SK-N-MC (cell line): ENCODE data around the gene KCNQ4.

Experiments
- EZH2 ChIP-seq: fragments of 200-600 bp; sonication (generic); IDR thresholded peaks from one replicate; pipeline ENCODE4 v1.6.1; 2017; ENCODE audit warnings: antibody characterized with exemption
- POLR2AphosphoS5 ChIP-seq: IDR thresholded peaks from 2 replicates; pipeline ENCODE4 v1.6.1; 2012; ENCODE audit warnings: mild to moderate bottlenecking, low read depth, low read length, borderline replicate concordance

DNA sequence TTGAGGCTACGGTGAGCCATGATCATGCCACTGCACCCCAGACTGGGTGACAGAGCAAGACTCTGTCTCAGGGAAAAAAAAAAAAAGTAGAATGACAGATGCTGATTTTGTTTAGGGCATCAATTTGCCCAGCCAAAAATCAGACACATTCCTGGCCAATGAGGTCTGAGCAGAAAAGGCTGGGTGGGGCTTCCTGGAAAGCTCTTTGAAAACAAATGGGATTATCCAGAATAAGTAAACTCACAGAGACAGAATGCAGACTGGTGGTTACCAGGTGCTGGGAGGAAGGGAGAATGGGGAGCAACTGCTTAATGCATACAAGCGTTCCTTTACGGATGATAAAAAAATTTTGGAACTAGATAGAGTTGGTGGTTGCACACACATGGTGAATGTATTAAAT lies 88.7 kb downstream of the KCNQ4 start:
- TF ChIP-seq POLR2AphosphoS5 (no peak), EZH2 (no peak)
